H9 (cell line): Measurements from ENCODE around the gene BIN1. TPM values are rescaled to one million over a fixed set of nuclear protein-coding genes. Genes with fewer than 3 reads are reported as not detected.

Experiments used
- DNase-seq: peaks from one replicate; pipeline ENCODE4 v3.0.0-alpha.2; 2017
- H2AFZ ChIP-seq: one replicate; pipeline ENCODE4 v1.6.1; 2013; ENCODE audit warnings: mild to moderate bottlenecking, low read length, control low read depth, moderate library complexity
- H2AK5ac ChIP-seq: 2 replicates; pipeline ENCODE4 v1.6.1; 2013; ENCODE audit warnings: low read length, control low read depth, mixed read lengths; ENCODE audit not compliant: insufficient read length
- H2BK120ac ChIP-seq: one replicate; pipeline ENCODE4 v1.6.1; 2013; ENCODE audit warnings: low read depth, mild to moderate bottlenecking, low read length, control low read depth, inconsistent platforms; ENCODE audit not compliant: poor library complexity, severe bottlenecking
- H2BK12ac ChIP-seq: 2 replicates; pipeline ENCODE4 v1.6.1; 2013; ENCODE audit warnings: low read length, control low read depth, mixed read lengths, low read depth; ENCODE audit not compliant: insufficient read length
- H2BK15ac ChIP-seq: 2 replicates; pipeline ENCODE4 v1.6.1; 2013; ENCODE audit warnings: low read depth, low read length, control low read depth
- H2BK20ac ChIP-seq: one replicate; pipeline ENCODE4 v1.6.1; 2013; ENCODE audit warnings: low read depth, mild to moderate bottlenecking, low read length, control low read depth, inconsistent platforms; ENCODE audit not compliant: poor library complexity, severe bottlenecking
- H2BK5ac ChIP-seq: 2 replicates; pipeline ENCODE4 v1.6.1; 2013; ENCODE audit warnings: low read length, control low read depth, mixed read lengths; ENCODE audit not compliant: insufficient read length
- H3K14ac ChIP-seq: 2 replicates; pipeline ENCODE4 v1.6.1; 2013; ENCODE audit warnings: low read length, control low read depth; ENCODE audit not compliant: insufficient read depth
- H3K18ac ChIP-seq: 2 replicates; pipeline ENCODE4 v1.6.1; 2013; ENCODE audit warnings: low read depth, mild to moderate bottlenecking, mixed read lengths, low read length, control low read depth; ENCODE audit not compliant: insufficient read length
- H3K23ac ChIP-seq: 2 replicates; pipeline ENCODE4 v1.6.1; 2013; ENCODE audit warnings: low read length, control low read depth, mixed read lengths, low read depth; ENCODE audit not compliant: insufficient read length
- H3K23me2 ChIP-seq: 2 replicates; pipeline ENCODE4 v1.6.1; 2013; ENCODE audit warnings: low read depth, mild to moderate bottlenecking, mixed read lengths, low read length, control low read depth; ENCODE audit not compliant: insufficient read length, poor library complexity, severe bottlenecking
- H3K27ac ChIP-seq: 2 replicates; pipeline ENCODE4 v1.5.1; 2013; ENCODE audit warnings: low read length, control low read depth, mixed read lengths, low read depth; ENCODE audit not compliant: insufficient read length
- H3K27me3 ChIP-seq: 2 replicates; pipeline ENCODE4 v1.6.1; 2013; ENCODE audit warnings: low read length, control low read depth, inconsistent platforms; ENCODE audit not compliant: insufficient read depth
- H3K4ac ChIP-seq: 2 replicates; pipeline ENCODE4 v1.6.1; 2013; ENCODE audit warnings: low read depth, mild to moderate bottlenecking, control low read depth, inconsistent platforms, low read length, moderate library complexity
- H3K4me1 ChIP-seq: 2 replicates; pipeline ENCODE4 v1.6.1; 2013; ENCODE audit warnings: low read length, control low read depth, inconsistent platforms; ENCODE audit not compliant: insufficient read depth
- H3K4me2 ChIP-seq: 2 replicates; pipeline ENCODE4 v1.6.1; 2013; ENCODE audit warnings: low read length, control low read depth, mixed read lengths; ENCODE audit not compliant: insufficient read length, insufficient read depth
- H3K56ac ChIP-seq: 2 replicates; pipeline ENCODE4 v1.6.1; 2013; ENCODE audit warnings: low read depth, mild to moderate bottlenecking, mixed read lengths, low read length, control low read depth; ENCODE audit not compliant: insufficient read length
- H3K79me1 ChIP-seq: 2 replicates; pipeline ENCODE4 v1.6.1; 2013; ENCODE audit warnings: low read depth, mild to moderate bottlenecking, moderate library complexity, low read length, control low read depth, inconsistent platforms; ENCODE audit not compliant: insufficient read depth, poor library complexity, severe bottlenecking
- H3K79me2 ChIP-seq: 2 replicates; pipeline ENCODE4 v1.6.1; 2013; ENCODE audit warnings: low read length, control low read depth, inconsistent platforms; ENCODE audit not compliant: insufficient read depth
- H3K9ac ChIP-seq: 2 replicates; pipeline ENCODE4 v1.6.1; 2013; ENCODE audit warnings: low read length, control low read depth, mixed read lengths; ENCODE audit not compliant: insufficient read length; ENCODE audit errors: extremely low read depth
- H3K9me3 ChIP-seq: one replicate; pipeline ENCODE4 v1.6.1; 2013; ENCODE audit warnings: low read depth, low read length, inconsistent platforms; ENCODE audit not compliant: control insufficient read depth
- H3T11ph ChIP-seq: one replicate; pipeline ENCODE4 v1.6.1; 2013; ENCODE audit warnings: mild to moderate bottlenecking, low read length, control low read depth, inconsistent platforms
- H4K20me1 ChIP-seq: one replicate; pipeline ENCODE4 v1.6.1; 2013; ENCODE audit not compliant: control insufficient read depth, insufficient read length, insufficient read depth
- H4K5ac ChIP-seq: 2 replicates; pipeline ENCODE4 v1.6.1; 2013; ENCODE audit warnings: low read depth, mild to moderate bottlenecking, mixed read lengths, low read length, control low read depth; ENCODE audit not compliant: insufficient read length
- H4K8ac ChIP-seq: replicated peaks from 2 replicates; pipeline ENCODE4 v1.6.1; 2013; ENCODE audit warnings: low read length, control low read depth, mixed read lengths, low read depth; ENCODE audit not compliant: insufficient read length
- H4K91ac ChIP-seq: 2 replicates; pipeline ENCODE4 v1.6.1; 2013; ENCODE audit warnings: low read depth, mild to moderate bottlenecking, moderate library complexity, mixed read lengths, low read length, control low read depth; ENCODE audit not compliant: insufficient read length
- H3K27ac Mint-ChIP-seq, 3 experiments: 2 replicates in 2 of 3; 3 replicates in 1 of 3; pipeline ENCODE4 v1.8.0; 2020 to 2021; ENCODE audit warnings: mixed read lengths in 3 of 3, mild to moderate bottlenecking in 1 of 3, moderate library complexity in 1 of 3
- H3K27me3 Mint-ChIP-seq: 2 replicates; pipeline ENCODE4 v1.8.0; 2021; ENCODE audit warnings: low read depth, mild to moderate bottlenecking, moderate library complexity, mixed read lengths
- H3K36me3 Mint-ChIP-seq, 3 experiments: 2 replicates in 2 of 3; 3 replicates in 1 of 3; pipeline ENCODE4 v1.8.0; 2020 to 2021; ENCODE audit warnings: low read depth in 3 of 3, mixed read lengths in 3 of 3; ENCODE audit not compliant: insufficient read depth in 1 of 3
- H3K4me1 Mint-ChIP-seq, 2 experiments: 2 replicates each; pipeline ENCODE4 v1.8.0; 2020; ENCODE audit warnings: mixed read lengths in 2 of 2
- H3K4me3 Mint-ChIP-seq, 2 experiments: 2 replicates in 1 of 2; 3 replicates in 1 of 2; pipeline ENCODE4 v1.8.0; 2020 to 2021; ENCODE audit warnings: mild to moderate bottlenecking in 2 of 2, mixed read lengths in 2 of 2, moderate library complexity in 1 of 2
- H3K9me3 Mint-ChIP-seq, 2 experiments: 2 replicates in 1 of 2; 3 replicates in 1 of 2; pipeline ENCODE4 v1.8.0; 2020; ENCODE audit warnings: mild to moderate bottlenecking in 2 of 2, mixed read lengths in 2 of 2, moderate library complexity in 1 of 2
- WGBS: extraction: QIAGEN DNeasy Blood & Tissue Kit; methylation state at CpG from one replicate; pipeline ENCODE4 v1.1.7; 2013; ENCODE audit warnings: missing lambda C conversion rate, low lambda C conversion rate, mixed read lengths; ENCODE audit not compliant: insufficient read length; ENCODE audit errors: extremely low coverage; 5-methylcytosine and 5-hydroxymethylcytosine counted together
- total RNA-seq: library from RNA; stranded (reverse); gene quantifications from 2 replicates; pipeline ENCODE4 v1.2.1, GENCODE V29; 2021
- TF ChIP-seq, protein P1 (sequence below): fragments of 200-600 bp; sonication (generic); conservative IDR thresholded peaks from 3 replicates; pipeline ENCODE4 v1.8.0; 2021; ENCODE audit warnings: antibody characterized with exemption, mild to moderate bottlenecking

BIN1 gene
- total RNA-seq, 1 experiment from 2014 or later = 32.0 TPM

DNA sequence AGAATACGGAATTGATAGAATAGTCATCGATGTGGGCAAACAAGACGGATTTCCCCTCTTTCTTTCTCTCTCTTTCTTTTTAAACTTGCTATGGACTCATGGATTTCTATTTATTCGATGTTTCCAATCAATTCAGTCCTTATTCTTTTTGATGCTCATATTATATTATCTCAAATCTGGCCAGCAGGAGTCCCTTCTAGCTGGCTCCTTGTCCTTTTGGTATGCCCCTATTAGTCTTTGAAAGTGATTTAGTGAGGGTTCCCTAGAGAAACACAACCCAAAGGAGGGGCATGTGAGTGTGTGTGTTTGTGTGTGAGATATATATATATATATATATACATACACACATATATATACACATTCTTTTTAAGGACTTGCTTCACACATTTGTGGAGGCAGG is 23.5 kb upstream of the BIN1 start:
- no peak overlapping the region for H3K27ac Mint-ChIP-seq
- peaks cover 1% of the 10 kb centered on the region; the same call in 1 of the 2 replicates for H3K27me3 Mint-ChIP-seq
- WGBS = no CpG with 5 or more reads among the region's 4 CpGs

More for the DNA sequence above, 23.5 kb upstream of the BIN1 start:
- H3K9me3 Mint-ChIP-seq = peaks cover 0 to 5% of the 10 kb centered on the region in 2 experiments; a peak in 2 of 5 replicates
- no peak overlapping the region for H2BK20ac ChIP-seq
- H3K27me3 ChIP-seq = no peaks in the 10 kb centered on the region
- no peaks in the 10 kb centered on the region for H3K9me3 ChIP-seq
- no peak overlapping the region for H3K23ac ChIP-seq
- H4K91ac ChIP-seq = no peak overlapping the region
- H3K4me3 Mint-ChIP-seq = no peak overlapping the region
- no peak overlapping the region for H2BK120ac ChIP-seq
- H3K79me1 ChIP-seq = no peaks in the 10 kb centered on the region
- no peak overlapping the region for H3K18ac ChIP-seq
- TF ChIP-seq, protein P1, sequence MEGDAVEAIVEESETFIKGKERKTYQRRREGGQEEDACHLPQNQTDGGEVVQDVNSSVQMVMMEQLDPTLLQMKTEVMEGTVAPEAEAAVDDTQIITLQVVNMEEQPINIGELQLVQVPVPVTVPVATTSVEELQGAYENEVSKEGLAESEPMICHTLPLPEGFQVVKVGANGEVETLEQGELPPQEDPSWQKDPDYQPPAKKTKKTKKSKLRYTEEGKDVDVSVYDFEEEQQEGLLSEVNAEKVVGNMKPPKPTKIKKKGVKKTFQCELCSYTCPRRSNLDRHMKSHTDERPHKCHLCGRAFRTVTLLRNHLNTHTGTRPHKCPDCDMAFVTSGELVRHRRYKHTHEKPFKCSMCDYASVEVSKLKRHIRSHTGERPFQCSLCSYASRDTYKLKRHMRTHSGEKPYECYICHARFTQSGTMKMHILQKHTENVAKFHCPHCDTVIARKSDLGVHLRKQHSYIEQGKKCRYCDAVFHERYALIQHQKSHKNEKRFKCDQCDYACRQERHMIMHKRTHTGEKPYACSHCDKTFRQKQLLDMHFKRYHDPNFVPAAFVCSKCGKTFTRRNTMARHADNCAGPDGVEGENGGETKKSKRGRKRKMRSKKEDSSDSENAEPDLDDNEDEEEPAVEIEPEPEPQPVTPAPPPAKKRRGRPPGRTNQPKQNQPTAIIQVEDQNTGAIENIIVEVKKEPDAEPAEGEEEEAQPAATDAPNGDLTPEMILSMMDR = no peak
- no peaks in the 10 kb centered on the region for H4K20me1 ChIP-seq
- no peak overlapping the region for H3K27ac ChIP-seq
- H3T11ph ChIP-seq = no peak overlapping the region
- H4K5ac ChIP-seq = no peak overlapping the region
- no peaks in the 10 kb centered on the region for H3K79me2 ChIP-seq
- H3K9ac ChIP-seq = no peak overlapping the region
- H2BK15ac ChIP-seq = no peak overlapping the region
- no peak overlapping the region for H2AFZ ChIP-seq
- no peak overlapping the region for H3K4me2 ChIP-seq
- H3K4me1 ChIP-seq = no peaks in the 10 kb centered on the region
- H2BK12ac ChIP-seq = no peak overlapping the region
- no peak overlapping the region for H4K8ac ChIP-seq
- DNase-seq = no peak
- H3K4me1 Mint-ChIP-seq = peaks cover 9% of the 10 kb centered on the region in 2 experiments
- no peaks in the 10 kb centered on the region; a peak in 2 of 7 replicates for H3K36me3 Mint-ChIP-seq
- H2AK5ac ChIP-seq = no peak overlapping the region
- H3K14ac ChIP-seq = no peak overlapping the region
- H2BK5ac ChIP-seq = no peak overlapping the region
- H3K23me2 ChIP-seq = no peaks in the 10 kb centered on the region
- H3K56ac ChIP-seq = no peak overlapping the region
- no peak overlapping the region for H3K4ac ChIP-seq
